SJSA1 (cell line): ENCODE results near the gene CUEDC2. TPM values are rescaled to one million over a fixed set of nuclear protein-coding genes. Genes with fewer than 3 reads are reported as not detected.
"Not testable (repeated sequence)": the region's sequence is repeated elsewhere in the genome, so short reads cannot be mapped to it uniquely, and the experiment has no call there.

ENCODE experiments used
- DNase-seq, 2 experiments: peaks; one replicate each; pipeline ENCODE4 v3.0.0-alpha.2; 2015 to 2020; ENCODE audit warnings: low spot score in 2 of 2, low read depth in 1 of 2
- H3K27ac ChIP-seq: fragments of 250-450 bp; sonication (Bioruptor Pico); 2 replicates; pipeline ENCODE4 v1.5.1; 2020; ENCODE audit warnings: mild to moderate bottlenecking, moderate library complexity
- H3K27me3 ChIP-seq: fragments of 250-450 bp; sonication (Bioruptor Pico); replicated peaks from 2 replicates; pipeline ENCODE4 v1.5.1; 2020; ENCODE audit warnings: mild to moderate bottlenecking, moderate library complexity
- H3K36me3 ChIP-seq: fragments of 250-450 bp; sonication (Bioruptor Pico); 2 replicates; pipeline ENCODE4 v1.5.1; 2020; ENCODE audit warnings: mild to moderate bottlenecking
- H3K4me1 ChIP-seq: fragments of 250-450 bp; sonication (Bioruptor Pico); replicated peaks from 2 replicates; pipeline ENCODE4 v1.6.1; 2021; ENCODE audit warnings: mild to moderate bottlenecking
- H3K4me3 ChIP-seq: fragments of 250-450 bp; sonication (Bioruptor Pico); 2 replicates; pipeline ENCODE4 v1.5.1; 2020; ENCODE audit warnings: mild to moderate bottlenecking
- H3K9me3 ChIP-seq: fragments of 250-450 bp; sonication (Bioruptor Pico); replicated peaks from 2 replicates; pipeline ENCODE4 v1.5.1; 2020; ENCODE audit warnings: mild to moderate bottlenecking
- total RNA-seq: library from RNA; depleted of rRNA; stranded (reverse); fragments of >200 nt; shearing (Covaris generic); gene quantifications from 2 replicates; pipeline ENCODE4 v1.2.3, GENCODE V29; 2014

Gene CUEDC2
- total RNA-seq, 1 experiment from 2014 or later: 57.9 TPM

DNA sequence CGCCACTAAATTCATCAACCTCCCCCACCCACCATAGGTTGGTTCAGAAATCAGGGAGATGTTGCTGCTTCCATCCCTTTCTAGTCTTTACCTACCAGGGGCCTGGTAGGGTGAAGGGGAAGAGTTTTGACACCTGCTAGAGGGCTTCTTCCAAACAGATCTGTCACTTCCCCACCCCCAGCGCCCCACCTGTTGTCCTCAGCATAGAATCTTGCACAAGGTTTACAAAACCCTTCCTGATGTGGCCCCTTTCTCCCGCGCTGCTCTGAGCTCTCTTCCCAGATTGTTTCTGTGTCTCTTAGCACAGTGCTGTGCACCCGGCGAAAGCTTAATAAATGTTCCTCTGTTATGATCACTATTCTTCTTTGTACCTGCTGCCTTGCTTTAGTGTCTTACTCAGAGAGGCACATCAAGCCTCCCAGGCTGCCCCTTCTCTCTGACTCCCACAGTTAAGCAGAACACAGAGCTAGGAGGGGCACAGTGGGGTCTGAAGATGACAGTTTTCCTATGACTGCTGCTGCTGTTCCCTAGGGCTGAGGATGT is 30.2 kb upstream of the CUEDC2 start:
- H3K4me3 ChIP-seq: no peak overlapping the region
- no peak overlapping the region for H3K27ac ChIP-seq
- no peaks in the 10 kb centered on the region for H3K36me3 ChIP-seq
- DNase-seq: no peak
- H3K9me3 ChIP-seq: no peaks in the 10 kb centered on the region
- H3K4me1 ChIP-seq: peaks cover 10% of the 10 kb centered on the region
- no peaks in the 10 kb centered on the region for H3K27me3 ChIP-seq

DNA sequence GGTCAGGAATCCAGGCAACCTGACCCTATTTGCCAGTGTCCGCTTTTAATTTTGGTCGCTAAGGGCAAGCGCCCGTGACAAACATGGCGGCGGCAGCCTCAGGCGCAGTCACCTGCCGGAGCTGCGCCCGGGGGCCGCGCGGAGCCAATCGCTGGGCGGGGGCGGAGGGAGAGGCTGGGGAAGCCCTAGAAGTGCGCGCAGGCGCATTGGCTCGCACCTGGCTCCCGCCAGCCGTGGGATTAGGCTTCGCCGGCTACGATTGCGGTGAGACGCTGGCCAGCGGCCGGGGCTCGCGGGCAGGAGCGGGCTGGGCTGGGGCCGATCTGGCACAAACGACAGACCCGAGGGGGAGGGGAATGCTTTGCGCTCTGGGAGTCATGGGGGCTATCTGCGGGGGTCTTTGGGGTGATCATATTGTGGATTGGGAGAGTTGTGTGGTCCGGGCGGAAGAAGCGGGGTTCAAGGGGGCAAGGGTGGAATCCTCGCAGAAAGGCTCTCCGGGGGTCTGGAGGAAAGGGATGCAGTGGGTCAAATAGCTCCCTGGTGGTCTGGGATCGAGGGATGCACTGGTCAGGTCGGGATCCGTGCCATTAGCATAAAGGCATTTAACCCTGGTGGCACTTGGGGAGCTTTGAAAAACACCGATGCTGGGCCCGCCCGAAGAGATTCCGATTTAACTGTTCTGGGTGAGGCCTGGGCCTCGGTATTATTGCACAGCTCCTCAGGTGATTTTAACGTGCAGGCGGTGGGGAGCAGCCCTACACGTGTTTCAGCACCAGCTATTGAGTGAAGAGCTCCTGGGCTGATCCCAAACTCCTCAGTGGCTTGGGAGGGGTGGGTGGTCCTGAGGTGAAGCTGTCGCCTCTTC is 29.0 kb upstream of the CUEDC2 start:
- peak overlapping the region; percentile 31 for H3K4me3 ChIP-seq
- H3K36me3 ChIP-seq: no peaks in the 10 kb centered on the region
- H3K27me3 ChIP-seq: no peaks in the 10 kb centered on the region
- DNase-seq: peak; percentile 42 to 80
- peaks cover 10% of the 10 kb centered on the region for H3K4me1 ChIP-seq
- no peaks in the 10 kb centered on the region for H3K9me3 ChIP-seq
- no peak overlapping the region for H3K27ac ChIP-seq

DNA sequence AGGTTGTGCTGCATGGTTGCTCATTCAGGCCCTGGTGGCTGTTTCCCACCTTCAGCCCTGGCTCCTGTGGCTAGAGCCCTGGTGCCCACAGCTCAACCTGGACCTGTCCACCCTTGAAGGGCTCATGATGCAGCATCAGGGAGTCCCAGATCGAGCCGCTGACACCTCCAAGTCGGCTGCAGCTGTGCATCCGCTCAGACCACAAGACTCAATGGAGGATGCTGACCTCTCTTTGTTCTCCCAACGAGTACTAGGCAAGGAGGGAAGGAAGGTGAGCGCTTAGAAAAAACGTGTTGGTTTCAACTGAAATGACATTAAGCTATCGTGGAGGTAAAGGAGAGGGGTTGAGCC is 28.4 kb upstream of the CUEDC2 start:
- Histone ChIP-seq H3K4me3 (peak overlapping the region; percentile 31; the same call in 1 of the 2 replicates), H3K27ac (no peak overlapping the region)

DNA sequence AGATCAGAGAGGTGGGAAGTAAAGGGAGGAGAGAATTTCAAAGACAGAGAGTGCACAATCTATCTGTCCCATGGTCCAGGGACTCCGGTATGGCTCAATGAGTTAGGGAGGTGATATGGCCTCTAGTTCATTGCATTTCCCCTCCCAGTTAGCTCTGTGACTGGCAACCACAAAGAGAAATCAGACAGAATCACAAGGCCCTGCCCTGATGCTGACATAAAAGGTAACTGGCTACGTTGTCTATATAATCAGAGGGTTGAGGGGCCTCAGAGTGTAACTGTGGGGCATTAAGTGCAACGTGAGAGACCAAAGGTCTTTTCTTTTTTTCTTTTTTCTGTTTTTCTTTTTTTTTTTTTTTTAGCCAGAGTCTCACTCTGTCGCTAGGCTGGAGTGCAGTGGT is 26.3 kb upstream of the CUEDC2 start:
- H3K36me3 ChIP-seq: no peaks in the 10 kb centered on the region
- H3K9me3 ChIP-seq: no peaks in the 10 kb centered on the region
- peaks cover 24% of the 10 kb centered on the region for H3K4me1 ChIP-seq
- H3K27ac ChIP-seq: no peak overlapping the region
- DNase-seq: no peak
- H3K4me3 ChIP-seq: no peak overlapping the region
- H3K27me3 ChIP-seq: no peaks in the 10 kb centered on the region

More for the DNA sequence above, 28.4 kb upstream of the CUEDC2 start:
- Histone ChIP-seq H3K36me3 (no peaks in the 10 kb centered on the region), H3K4me1 (peaks cover 15% of the 10 kb centered on the region), H3K27me3 (no peaks in the 10 kb centered on the region), H3K9me3 (no peaks in the 10 kb centered on the region)
- no peak for DNase-seq

DNA sequence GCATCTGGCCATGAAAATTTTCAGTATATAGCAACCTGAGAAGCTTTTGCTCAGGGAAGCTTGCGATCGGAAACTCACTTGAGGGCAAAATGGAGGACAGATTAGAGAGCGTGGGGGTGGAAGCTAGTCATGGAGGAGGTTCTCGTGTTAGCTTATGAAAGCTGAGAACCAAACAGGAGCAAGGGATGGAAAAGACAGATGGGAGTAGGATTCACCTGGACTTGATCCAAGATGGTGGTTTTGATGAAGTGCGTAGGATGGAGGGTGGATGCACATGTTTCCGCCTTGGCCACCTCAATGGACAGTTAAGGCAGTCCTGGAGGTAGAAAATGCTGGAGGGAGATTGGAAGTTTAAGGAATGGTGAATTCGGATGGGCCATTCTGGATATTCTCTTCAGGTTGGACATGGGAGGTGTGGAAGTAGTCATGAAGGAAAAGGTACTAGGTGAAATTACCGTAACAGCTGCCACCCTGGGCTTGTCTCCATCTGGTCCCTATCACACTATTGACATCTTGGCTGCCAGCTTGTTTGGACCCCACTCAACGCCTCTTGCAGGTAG is 25.3 kb upstream of the CUEDC2 start:
- Histone ChIP-seq H3K36me3 (0 out of 2 replicates have a peak, but pooled peaks cover under 1% of the 10 kb centered on the region), H3K27me3 (no peaks in the 10 kb centered on the region), H3K9me3 (no peaks in the 10 kb centered on the region)

DNA sequence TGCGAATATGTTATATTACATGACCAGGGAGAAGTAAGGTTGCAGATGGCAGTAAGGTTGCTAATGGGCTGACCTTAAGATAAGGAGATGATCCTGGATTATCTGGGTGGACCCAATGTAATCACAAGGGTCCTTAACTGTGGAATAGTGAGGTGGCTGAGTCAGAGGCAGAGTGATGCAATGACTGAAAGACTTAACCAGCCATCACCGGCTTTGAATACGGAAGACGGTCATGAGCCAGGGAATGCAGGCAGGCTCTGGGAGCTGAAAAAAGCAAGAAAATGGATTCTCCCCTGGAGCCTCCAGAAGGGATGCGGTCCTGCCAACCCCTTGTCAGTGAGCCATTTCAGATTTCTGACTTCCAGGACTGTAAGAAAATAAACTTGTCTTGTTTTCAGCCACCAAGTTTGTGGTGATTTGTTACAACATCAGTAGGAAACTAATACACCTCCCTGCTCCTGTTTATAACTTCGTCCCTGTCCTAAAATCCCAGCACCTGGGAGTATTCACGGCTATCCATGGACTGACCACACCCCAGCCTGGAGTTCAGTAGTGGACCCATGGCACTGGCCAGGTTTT is 23.6 kb upstream of the CUEDC2 start:
- Histone ChIP-seq H3K4me1 (peaks cover 35% of the 10 kb centered on the region), H3K27me3 (no peaks in the 10 kb centered on the region), H3K36me3 (peaks cover 3% of the 10 kb centered on the region; the same call in 1 of the 2 replicates), H3K27ac (0 out of 2 replicates have a peak overlapping the region, but pooled peaks have one; percentile 16), H3K4me3 (no peak overlapping the region), H3K9me3 (no peaks in the 10 kb centered on the region)
- no peak for DNase-seq

More for the DNA sequence above, 25.3 kb upstream of the CUEDC2 start:
- Histone ChIP-seq H3K27ac (no peak overlapping the region), H3K4me3 (no peak overlapping the region), H3K4me1 (peaks cover 34% of the 10 kb centered on the region)
- no peak for DNase-seq

DNA sequence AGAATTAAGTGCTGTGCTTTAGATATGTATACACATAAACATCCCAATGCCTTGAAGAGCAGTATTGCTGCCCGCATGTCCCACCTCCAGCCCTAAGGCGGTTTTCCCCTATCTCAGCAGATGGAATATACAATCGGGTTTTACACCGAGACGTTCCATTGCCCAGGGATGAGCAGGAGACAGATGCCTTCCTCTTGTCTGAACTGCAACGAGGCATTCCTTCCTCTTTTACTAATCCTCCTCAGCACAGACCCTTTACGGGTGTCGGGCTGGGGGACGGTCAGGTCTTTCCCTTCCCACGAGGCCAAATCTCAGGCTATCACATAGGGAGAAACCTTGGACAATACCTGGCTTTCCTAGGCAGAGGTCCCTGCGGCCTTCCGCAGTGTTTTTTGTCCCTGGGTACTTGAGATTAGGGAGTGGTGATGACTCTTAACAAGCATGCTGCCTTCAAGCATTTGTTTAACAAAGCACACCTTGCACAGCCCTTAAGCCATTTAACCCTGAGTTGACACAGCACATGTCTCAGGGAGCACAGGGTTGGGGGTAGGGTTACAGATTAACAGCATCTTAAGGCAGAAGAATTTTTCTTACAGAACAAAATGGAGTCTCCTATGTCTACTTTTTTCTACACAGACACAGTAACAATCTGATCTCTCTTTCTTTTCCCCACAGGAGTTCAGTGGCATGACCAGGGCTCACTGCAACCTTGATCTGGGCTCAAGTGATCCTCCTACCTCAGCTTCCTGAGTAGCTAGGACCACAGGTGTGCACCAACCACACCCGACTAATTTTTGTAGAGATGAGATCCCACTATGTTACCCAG is 22.5 kb upstream of the CUEDC2 start:
- H3K36me3 ChIP-seq, H3K4me3 ChIP-seq, H3K27ac ChIP-seq, DNase-seq, H3K9me3 ChIP-seq, H3K27me3 ChIP-seq: not testable (repeated sequence)
- H3K4me1 ChIP-seq: peaks cover 44% of the 10 kb centered on the region

DNA sequence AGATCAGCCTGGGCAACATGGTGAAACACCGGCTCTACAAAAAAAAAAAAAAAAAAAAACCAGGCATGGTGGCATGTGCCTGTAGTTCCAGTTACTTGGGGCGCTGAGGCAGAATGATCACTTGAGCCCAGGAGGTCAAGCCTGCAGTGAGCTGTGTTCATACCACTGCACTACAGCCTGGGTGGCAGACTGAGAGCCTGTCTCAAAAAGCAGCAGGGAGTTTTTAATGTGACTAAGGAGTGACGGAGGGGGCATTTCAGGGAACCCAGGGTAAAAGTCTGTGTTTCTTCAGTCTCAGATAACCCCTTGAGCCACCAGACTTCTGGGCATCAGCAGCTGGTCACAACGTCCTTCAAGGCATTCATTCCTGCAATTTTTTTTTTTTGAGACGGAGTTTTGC is 21.1 kb upstream of the CUEDC2 start:
- Histone ChIP-seq H3K27me3 (no peaks in the 10 kb centered on the region), H3K4me1 (peaks cover 48% of the 10 kb centered on the region), H3K4me3 (no peak overlapping the region), H3K9me3 (peaks cover 3% of the 10 kb centered on the region; the same call in 1 of the 2 replicates), H3K27ac (0 out of 2 replicates have a peak overlapping the region, but pooled peaks have one; percentile 8), H3K36me3 (peaks cover 3% of the 10 kb centered on the region; the same call in 1 of the 2 replicates)
- no peak for DNase-seq

DNA sequence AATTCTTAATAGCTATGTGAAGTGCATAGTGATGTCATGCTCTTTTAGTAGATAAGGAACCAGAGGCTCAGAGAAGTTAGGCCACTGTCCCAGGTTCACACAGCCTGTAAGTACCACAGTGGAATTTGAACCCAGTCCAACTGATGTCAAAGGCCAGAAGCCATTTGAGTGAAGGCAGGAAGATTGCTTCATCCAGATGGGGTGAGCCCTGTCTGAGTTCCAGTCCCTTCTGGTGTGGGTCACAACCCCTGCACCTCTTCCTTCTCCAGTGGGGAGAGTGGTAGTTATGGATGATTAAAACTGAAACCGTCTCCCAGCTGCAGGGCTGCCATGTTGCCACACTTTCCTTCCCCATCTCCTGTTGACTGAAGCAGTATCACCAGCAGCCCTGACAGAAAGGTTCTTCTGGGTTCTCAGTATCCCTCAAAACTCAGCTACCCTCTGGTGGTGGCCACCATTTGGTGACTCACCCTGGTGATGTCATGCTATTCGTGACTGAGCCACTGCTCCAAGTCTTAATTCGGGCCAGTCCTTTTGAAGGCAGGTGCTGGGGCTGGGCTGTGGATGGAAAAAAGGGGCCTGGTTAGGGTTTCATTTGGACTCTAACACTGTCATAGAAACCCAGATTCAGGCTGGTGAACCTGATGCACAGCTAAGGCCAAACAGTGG is 20.4 kb upstream of the CUEDC2 start:
- peaks cover 48% of the 10 kb centered on the region for H3K4me1 ChIP-seq
- no peak overlapping the region for H3K4me3 ChIP-seq
- H3K9me3 ChIP-seq: peaks cover 3% of the 10 kb centered on the region; the same call in 1 of the 2 replicates
- H3K27ac ChIP-seq: no peak overlapping the region
- peak; percentile 59 to 78 for DNase-seq
- no peaks in the 10 kb centered on the region for H3K27me3 ChIP-seq
- H3K36me3 ChIP-seq: peaks cover 3% of the 10 kb centered on the region; the same call in 1 of the 2 replicates

DNA sequence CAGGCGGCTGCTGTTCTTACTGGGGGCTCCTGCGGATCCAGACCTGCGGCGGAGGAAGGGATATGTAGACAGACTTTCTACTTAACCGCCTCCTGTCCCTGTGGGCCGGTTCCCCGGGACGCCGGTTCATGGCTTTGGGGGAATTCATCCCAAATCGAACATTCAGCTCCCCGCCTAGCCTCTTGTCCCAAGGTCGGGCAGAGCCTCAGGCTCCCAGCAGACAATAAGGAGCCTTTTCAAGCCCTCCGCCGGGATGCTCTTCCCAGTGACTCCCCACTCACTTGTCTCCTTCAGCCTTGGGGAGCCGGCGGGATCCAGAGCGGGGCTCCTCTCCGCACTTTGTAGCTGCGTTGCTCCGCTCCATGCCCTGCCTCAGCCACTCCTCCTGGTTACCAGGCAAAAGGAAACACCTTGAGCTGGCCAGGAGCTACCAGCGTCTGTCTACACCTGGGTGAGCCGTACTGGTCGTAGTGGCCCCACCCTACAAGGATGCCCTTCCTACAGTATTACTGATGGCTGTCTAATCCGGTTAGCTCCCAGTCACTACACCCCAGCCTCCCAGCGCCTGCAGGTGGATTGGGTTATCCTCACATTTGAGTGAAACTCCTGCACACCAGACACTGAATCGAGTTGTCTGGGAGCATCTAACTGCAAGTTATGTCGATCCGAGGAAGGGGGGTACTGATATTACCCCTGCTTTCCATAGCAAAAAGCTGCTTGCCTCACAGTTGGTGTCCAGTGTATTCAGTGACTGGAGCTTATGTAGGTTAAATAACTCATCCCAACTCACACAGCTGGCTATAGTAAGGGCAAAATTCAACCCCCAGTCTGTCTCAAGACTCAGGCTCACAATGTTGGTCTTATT is 19.0 kb upstream of the CUEDC2 start, which contains the start of gene C10orf95:
C10orf95 (minus strand) TSS at position 439 of the 865 bp plus-strand sequence. CDS start 450 bp downstream, outside the sequence.
- H3K36me3 ChIP-seq: peaks cover 3% of the 10 kb centered on the region; the same call in 1 of the 2 replicates
- no peaks in the 10 kb centered on the region for H3K27me3 ChIP-seq
- no peak for DNase-seq
- peak within 1 kb of the TSS; percentile 78 for H3K4me3 ChIP-seq
- H3K4me1 ChIP-seq: peaks cover 48% of the 10 kb centered on the region
- H3K9me3 ChIP-seq: peaks cover 3% of the 10 kb centered on the region; the same call in 1 of the 2 replicates
- H3K27ac ChIP-seq: no peak within 1 kb of the TSS

DNA sequence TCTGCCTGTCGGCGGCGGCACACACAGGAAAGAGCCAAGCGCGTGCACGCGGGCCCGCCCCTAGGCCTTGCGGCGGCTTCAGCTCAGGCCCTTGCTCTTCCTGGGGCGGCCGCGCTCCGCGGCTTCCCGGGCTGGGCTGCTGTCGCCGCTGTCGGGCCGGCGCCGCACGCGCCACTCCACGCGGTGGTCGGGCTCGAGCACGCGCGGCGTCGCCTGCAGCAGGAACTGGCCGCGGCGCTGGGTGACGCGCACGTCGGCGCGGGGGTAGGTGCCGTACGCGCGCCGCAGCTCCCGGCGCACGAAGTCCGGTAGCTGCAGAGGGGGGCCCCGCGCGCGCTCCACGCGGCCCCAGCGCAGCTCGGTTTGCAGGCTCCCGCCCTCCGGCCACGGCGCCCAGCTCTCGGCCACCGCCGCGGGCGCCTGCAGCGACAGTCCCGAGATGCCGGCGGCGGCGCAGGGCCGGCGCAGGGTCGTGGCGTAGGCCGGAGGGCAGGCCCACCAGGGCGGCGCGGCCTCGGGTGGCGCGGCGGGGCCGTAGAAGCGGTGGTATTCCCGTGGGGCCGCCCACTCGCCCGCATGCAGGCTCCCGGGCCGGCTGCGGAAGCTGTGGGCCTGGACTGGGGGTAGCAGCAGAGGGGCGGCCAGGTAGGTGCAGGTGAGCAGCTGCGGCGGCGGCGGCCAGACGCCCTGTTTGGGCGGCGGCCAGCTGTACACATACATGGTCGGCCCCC is 18.2 kb upstream of the CUEDC2 start:
- peaks cover 41% of the 10 kb centered on the region for H3K4me1 ChIP-seq
- DNase-seq: peak; percentile 65 to 81
- H3K36me3 ChIP-seq: peaks cover 3% of the 10 kb centered on the region; the same call in 1 of the 2 replicates
- no peak overlapping the region for H3K27ac ChIP-seq
- H3K4me3 ChIP-seq: peak overlapping the region; percentile 78
- H3K27me3 ChIP-seq: no peaks in the 10 kb centered on the region
- H3K9me3 ChIP-seq: peaks cover 3% of the 10 kb centered on the region; the same call in 1 of the 2 replicates
